H1 (cell line): Measurements from ENCODE around the gene PPM1L.

ENCODE experiments used
- JUN ChIP-seq: IDR thresholded peaks from 2 replicates; pipeline ENCODE4 v1.6.1; 2011; ENCODE audit warnings: low read depth, mild to moderate bottlenecking, improper control_type of control experiment, low read length
- POLR2A ChIP-seq, 2 experiments: IDR thresholded peaks; 1 replicate in 1 of 2; 2 replicates in 1 of 2; pipeline ENCODE4 v1.6.1; 2011; ENCODE audit warnings: low read depth in 2 of 2, low read length in 2 of 2, mild to moderate bottlenecking in 2 of 2; ENCODE audit errors: control extremely low read depth in 1 of 2
- POLR2AphosphoS5 ChIP-seq: IDR thresholded peaks from 2 replicates; pipeline ENCODE4 v1.6.1; 2011; ENCODE audit warnings: low read depth, low read length
- SAP30 ChIP-seq: fragments of 300-600 bp; sonication (generic); IDR thresholded peaks from 2 replicates; pipeline ENCODE4 v1.7.1; 2012; ENCODE audit warnings: low read length, moderate library complexity, mild to moderate bottlenecking, inconsistent platforms; ENCODE audit not compliant: insufficient read depth, insufficient replicate concordance
- TF ChIP-seq, protein P1 (sequence below), 3 experiments: IDR thresholded peaks; 1 replicate in 2 of 3; 2 replicates in 1 of 3; pipeline versions ENCODE4 v1.5.1 to v1.6.1; 2011; ENCODE audit warnings: low read length in 3 of 3, mild to moderate bottlenecking in 3 of 3, inconsistent platforms in 2 of 3, low read depth in 1 of 3, moderate library complexity in 1 of 3; ENCODE audit not compliant: insufficient read depth in 1 of 3; ENCODE audit errors: control extremely low read depth in 1 of 3
- TF ChIP-seq, protein P2 (sequence below): IDR thresholded peaks from 2 replicates; pipeline ENCODE4 v1.6.1; 2011; ENCODE audit warnings: low read depth, mild to moderate bottlenecking, low read length; ENCODE audit not compliant: insufficient read depth
- TF ChIP-seq, protein P3 (sequence below): fragments of 300-600 bp; sonication (generic); IDR thresholded peaks from 2 replicates; pipeline ENCODE4 v1.7.1; 2012; ENCODE audit warnings: low read length, moderate library complexity, mild to moderate bottlenecking, inconsistent platforms; ENCODE audit not compliant: insufficient replicate concordance

DNA sequence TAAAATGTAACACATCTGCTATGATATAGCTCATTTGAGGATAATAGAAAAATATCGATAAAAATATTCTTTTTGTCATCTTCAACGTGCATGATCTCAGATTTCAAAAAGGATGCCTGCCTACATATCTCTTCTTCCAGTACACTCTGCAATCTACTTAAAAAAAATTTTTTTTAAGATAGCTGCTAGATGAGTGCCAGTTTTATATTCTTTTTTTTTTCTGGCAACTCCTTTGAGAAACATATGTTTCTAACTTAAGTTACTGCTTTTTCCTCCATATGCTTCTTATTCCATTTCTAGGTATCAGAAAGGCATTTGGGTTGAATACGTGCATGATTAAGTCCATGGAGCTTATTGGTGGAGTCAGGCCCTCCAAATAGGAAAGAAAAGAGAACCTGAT, 160.4 kb downstream of the PPM1L start:
- TF ChIP-seq POLR2A (IDR thresholded peaks at IDR 0.05; ENCODE audit: control extremely low read depth in 1 of 2, low read depth in 2 of 2, low read length in 2 of 2) = no peak
- TF ChIP-seq SAP30 = no peak
- TF ChIP-seq, protein P1, sequence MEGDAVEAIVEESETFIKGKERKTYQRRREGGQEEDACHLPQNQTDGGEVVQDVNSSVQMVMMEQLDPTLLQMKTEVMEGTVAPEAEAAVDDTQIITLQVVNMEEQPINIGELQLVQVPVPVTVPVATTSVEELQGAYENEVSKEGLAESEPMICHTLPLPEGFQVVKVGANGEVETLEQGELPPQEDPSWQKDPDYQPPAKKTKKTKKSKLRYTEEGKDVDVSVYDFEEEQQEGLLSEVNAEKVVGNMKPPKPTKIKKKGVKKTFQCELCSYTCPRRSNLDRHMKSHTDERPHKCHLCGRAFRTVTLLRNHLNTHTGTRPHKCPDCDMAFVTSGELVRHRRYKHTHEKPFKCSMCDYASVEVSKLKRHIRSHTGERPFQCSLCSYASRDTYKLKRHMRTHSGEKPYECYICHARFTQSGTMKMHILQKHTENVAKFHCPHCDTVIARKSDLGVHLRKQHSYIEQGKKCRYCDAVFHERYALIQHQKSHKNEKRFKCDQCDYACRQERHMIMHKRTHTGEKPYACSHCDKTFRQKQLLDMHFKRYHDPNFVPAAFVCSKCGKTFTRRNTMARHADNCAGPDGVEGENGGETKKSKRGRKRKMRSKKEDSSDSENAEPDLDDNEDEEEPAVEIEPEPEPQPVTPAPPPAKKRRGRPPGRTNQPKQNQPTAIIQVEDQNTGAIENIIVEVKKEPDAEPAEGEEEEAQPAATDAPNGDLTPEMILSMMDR (IDR thresholded peaks at IDR 0.05; ENCODE audit: control extremely low read depth in 1 of 3, insufficient read depth in 1 of 3, low read depth in 1 of 3, low read length in 3 of 3) = no peak
- TF ChIP-seq, protein P2, sequence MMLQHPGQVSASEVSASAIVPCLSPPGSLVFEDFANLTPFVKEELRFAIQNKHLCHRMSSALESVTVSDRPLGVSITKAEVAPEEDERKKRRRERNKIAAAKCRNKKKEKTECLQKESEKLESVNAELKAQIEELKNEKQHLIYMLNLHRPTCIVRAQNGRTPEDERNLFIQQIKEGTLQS = no peak
- TF ChIP-seq JUN = no peak
- TF ChIP-seq POLR2AphosphoS5 = no peak
- TF ChIP-seq, protein P3, sequence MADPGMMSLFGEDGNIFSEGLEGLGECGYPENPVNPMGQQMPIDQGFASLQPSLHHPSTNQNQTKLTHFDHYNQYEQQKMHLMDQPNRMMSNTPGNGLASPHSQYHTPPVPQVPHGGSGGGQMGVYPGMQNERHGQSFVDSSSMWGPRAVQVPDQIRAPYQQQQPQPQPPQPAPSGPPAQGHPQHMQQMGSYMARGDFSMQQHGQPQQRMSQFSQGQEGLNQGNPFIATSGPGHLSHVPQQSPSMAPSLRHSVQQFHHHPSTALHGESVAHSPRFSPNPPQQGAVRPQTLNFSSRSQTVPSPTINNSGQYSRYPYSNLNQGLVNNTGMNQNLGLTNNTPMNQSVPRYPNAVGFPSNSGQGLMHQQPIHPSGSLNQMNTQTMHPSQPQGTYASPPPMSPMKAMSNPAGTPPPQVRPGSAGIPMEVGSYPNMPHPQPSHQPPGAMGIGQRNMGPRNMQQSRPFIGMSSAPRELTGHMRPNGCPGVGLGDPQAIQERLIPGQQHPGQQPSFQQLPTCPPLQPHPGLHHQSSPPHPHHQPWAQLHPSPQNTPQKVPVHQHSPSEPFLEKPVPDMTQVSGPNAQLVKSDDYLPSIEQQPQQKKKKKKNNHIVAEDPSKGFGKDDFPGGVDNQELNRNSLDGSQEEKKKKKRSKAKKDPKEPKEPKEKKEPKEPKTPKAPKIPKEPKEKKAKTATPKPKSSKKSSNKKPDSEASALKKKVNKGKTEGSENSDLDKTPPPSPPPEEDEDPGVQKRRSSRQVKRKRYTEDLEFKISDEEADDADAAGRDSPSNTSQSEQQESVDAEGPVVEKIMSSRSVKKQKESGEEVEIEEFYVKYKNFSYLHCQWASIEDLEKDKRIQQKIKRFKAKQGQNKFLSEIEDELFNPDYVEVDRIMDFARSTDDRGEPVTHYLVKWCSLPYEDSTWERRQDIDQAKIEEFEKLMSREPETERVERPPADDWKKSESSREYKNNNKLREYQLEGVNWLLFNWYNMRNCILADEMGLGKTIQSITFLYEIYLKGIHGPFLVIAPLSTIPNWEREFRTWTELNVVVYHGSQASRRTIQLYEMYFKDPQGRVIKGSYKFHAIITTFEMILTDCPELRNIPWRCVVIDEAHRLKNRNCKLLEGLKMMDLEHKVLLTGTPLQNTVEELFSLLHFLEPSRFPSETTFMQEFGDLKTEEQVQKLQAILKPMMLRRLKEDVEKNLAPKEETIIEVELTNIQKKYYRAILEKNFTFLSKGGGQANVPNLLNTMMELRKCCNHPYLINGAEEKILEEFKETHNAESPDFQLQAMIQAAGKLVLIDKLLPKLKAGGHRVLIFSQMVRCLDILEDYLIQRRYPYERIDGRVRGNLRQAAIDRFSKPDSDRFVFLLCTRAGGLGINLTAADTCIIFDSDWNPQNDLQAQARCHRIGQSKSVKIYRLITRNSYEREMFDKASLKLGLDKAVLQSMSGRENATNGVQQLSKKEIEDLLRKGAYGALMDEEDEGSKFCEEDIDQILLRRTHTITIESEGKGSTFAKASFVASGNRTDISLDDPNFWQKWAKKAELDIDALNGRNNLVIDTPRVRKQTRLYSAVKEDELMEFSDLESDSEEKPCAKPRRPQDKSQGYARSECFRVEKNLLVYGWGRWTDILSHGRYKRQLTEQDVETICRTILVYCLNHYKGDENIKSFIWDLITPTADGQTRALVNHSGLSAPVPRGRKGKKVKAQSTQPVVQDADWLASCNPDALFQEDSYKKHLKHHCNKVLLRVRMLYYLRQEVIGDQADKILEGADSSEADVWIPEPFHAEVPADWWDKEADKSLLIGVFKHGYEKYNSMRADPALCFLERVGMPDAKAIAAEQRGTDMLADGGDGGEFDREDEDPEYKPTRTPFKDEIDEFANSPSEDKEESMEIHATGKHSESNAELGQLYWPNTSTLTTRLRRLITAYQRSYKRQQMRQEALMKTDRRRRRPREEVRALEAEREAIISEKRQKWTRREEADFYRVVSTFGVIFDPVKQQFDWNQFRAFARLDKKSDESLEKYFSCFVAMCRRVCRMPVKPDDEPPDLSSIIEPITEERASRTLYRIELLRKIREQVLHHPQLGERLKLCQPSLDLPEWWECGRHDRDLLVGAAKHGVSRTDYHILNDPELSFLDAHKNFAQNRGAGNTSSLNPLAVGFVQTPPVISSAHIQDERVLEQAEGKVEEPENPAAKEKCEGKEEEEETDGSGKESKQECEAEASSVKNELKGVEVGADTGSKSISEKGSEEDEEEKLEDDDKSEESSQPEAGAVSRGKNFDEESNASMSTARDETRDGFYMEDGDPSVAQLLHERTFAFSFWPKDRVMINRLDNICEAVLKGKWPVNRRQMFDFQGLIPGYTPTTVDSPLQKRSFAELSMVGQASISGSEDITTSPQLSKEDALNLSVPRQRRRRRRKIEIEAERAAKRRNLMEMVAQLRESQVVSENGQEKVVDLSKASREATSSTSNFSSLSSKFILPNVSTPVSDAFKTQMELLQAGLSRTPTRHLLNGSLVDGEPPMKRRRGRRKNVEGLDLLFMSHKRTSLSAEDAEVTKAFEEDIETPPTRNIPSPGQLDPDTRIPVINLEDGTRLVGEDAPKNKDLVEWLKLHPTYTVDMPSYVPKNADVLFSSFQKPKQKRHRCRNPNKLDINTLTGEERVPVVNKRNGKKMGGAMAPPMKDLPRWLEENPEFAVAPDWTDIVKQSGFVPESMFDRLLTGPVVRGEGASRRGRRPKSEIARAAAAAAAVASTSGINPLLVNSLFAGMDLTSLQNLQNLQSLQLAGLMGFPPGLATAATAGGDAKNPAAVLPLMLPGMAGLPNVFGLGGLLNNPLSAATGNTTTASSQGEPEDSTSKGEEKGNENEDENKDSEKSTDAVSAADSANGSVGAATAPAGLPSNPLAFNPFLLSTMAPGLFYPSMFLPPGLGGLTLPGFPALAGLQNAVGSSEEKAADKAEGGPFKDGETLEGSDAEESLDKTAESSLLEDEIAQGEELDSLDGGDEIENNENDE = no peak
